Left ventricle myocardium inferior (tissue), 1 donor: ENCODE data around the gene ROR1. TPM values are rescaled to one million over a fixed set of nuclear protein-coding genes. Genes with fewer than 3 reads are reported as not detected.
A peak's percentile ranks its signal among the peaks of the same experiment; 100 is the strongest.

Experiments used
- DNase-seq: peaks from one replicate; pipeline ENCODE4 v3.0.0-alpha.2; 2020
- H3K27ac ChIP-seq: fragments of 200-600 bp; replicated peaks from 2 replicates; pipeline ENCODE4 v1.8.0; 2021
- H3K27me3 ChIP-seq: fragments of 200-600 bp; 2 replicates; pipeline ENCODE4 v1.8.0; 2021; ENCODE audit warnings: low read depth
- H3K36me3 ChIP-seq: fragments of 200-600 bp; 2 replicates; pipeline ENCODE4 v1.8.0; 2021
- H3K4me1 ChIP-seq: fragments of 200-600 bp; 2 replicates; pipeline ENCODE4 v1.8.0; 2021
- H3K4me3 ChIP-seq: fragments of 200-600 bp; 2 replicates; pipeline ENCODE4 v1.8.0; 2021; ENCODE audit warnings: mild to moderate bottlenecking, moderate library complexity
- H3K9me3 ChIP-seq: fragments of 200-600 bp; replicated peaks from 2 replicates; pipeline ENCODE4 v1.8.0; 2021
- intact Hi-C: fragments of 100-400 bp; cut with micrococcal nuclease; formaldehyde crosslinking; loops from one replicate; pipeline ENCODE4 v1.11.0; 2022
- total RNA-seq: library from RNA; stranded (reverse); fragmentation: NEBNext Ultra II Directional; extraction: Animal tissue kit (Norgen Biotek cat#: 25700); gene quantifications from one replicate; pipeline ENCODE4 v1.2.1, GENCODE V29; 2021
- TF ChIP-seq, protein P1 (sequence below): fragments of 200-600 bp; IDR thresholded peaks from 2 replicates; pipeline ENCODE4 v1.8.0; 2021; ENCODE audit warnings: antibody characterized with exemption, mild to moderate bottlenecking, borderline replicate concordance
- donor health status: DM: no; HTN: yes; CAD: no; lungs with severe emphysema.

ROR1 gene
- total RNA-seq, 1 donor from 2014 or later, result 14.0 TPM

DNA sequence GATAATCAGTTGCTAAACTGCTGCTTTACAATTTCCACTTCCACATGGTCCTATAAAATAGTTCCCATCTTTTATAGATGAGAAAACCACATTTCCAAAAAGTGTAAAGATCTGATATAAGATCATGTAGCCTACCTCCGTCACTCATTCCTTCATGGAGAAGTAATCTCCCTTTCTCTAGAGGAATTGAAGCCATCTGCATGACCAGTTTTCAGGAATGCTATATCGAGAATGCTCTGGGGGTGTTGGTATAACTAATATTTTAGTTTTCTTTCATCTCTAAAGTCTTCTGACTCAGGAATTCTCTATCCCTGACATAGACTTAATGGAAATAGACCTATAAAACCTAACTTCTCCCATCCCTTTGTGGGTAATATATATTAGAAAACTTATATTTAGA, 256.6 kb downstream of the ROR1 start:
- intact Hi-C loops, result no loop called here

DNA sequence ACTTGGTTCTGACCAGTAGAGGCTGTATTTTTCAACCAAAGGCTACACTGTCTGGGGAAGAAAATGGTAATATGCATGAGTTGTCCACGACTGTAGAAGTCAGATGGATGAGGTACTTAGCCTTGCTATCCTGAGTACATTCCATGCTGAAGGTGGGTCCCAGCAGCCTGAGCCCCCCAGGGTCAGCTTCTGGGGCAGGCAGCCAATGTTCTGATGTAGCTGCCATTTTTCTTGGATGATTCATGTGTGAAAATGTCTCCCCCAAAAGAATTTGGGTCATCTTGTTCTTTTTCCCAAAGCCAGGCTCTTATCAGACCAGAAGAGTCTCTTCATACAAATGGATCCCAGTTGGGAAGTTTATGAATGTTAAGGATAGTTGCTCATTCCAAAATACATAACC, 257.4 kb downstream of the ROR1 start:
- Histone ChIP-seq H3K27ac (no peak overlapping the region), H3K4me1 (peaks cover 12% of the 10 kb centered on the region), H3K9me3 (peaks cover 6% of the 10 kb centered on the region), H3K27me3 (no peaks in the 10 kb centered on the region), H3K4me3 (no peak overlapping the region), H3K36me3 (no peaks in the 10 kb centered on the region)
- TF ChIP-seq, protein P1, sequence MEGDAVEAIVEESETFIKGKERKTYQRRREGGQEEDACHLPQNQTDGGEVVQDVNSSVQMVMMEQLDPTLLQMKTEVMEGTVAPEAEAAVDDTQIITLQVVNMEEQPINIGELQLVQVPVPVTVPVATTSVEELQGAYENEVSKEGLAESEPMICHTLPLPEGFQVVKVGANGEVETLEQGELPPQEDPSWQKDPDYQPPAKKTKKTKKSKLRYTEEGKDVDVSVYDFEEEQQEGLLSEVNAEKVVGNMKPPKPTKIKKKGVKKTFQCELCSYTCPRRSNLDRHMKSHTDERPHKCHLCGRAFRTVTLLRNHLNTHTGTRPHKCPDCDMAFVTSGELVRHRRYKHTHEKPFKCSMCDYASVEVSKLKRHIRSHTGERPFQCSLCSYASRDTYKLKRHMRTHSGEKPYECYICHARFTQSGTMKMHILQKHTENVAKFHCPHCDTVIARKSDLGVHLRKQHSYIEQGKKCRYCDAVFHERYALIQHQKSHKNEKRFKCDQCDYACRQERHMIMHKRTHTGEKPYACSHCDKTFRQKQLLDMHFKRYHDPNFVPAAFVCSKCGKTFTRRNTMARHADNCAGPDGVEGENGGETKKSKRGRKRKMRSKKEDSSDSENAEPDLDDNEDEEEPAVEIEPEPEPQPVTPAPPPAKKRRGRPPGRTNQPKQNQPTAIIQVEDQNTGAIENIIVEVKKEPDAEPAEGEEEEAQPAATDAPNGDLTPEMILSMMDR, result no peak
- DNase-seq, result no peak
- intact Hi-C loops, result no loop called here

More for the DNA sequence above, 256.6 kb downstream of the ROR1 start:
- H3K4me1 ChIP-seq, result peaks cover 12% of the 10 kb centered on the region
- H3K27me3 ChIP-seq, result no peaks in the 10 kb centered on the region
- H3K27ac ChIP-seq, result no peak overlapping the region
- H3K4me3 ChIP-seq, result no peak overlapping the region
- no peaks in the 10 kb centered on the region for H3K36me3 ChIP-seq
- TF ChIP-seq, protein P1, result no peak
- DNase-seq, result no peak
- peaks cover 6% of the 10 kb centered on the region for H3K9me3 ChIP-seq

DNA sequence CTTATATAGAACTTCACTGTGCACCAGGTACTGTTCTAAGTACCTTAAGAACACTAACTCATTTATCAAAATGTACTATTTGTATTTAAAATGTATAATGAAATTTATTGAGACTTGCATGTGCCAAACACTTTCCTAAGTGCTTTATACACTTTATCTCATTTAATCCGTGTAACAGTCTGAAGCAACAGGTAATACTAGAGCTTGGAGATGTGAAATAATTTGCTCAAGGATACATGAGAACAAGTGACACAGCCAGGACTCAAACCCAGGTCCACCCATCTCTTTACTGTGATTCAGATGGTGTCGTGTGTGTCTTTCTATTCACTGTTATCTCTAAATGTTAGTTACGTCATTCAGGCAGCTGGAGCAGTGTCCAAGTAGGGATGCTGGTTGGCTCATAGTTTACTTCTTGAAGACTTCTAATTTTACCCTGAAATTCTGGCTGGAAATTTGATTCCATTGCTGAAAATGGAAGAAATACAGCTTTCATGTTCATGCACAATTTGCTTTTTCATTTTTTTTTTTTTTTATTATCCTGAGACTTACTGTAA, 259.9 kb downstream of the ROR1 start:
- TF ChIP-seq, protein P1, result no peak
- H3K27me3 ChIP-seq, result no peaks in the 10 kb centered on the region
- no peak overlapping the region for H3K27ac ChIP-seq
- no peaks in the 10 kb centered on the region for H3K9me3 ChIP-seq
- no peak overlapping the region for H3K4me3 ChIP-seq
- intact Hi-C loops, result no loop called here
- H3K36me3 ChIP-seq, result no peaks in the 10 kb centered on the region
- peaks cover 31% of the 10 kb centered on the region for H3K4me1 ChIP-seq
- DNase-seq, result peak; percentile 20

DNA sequence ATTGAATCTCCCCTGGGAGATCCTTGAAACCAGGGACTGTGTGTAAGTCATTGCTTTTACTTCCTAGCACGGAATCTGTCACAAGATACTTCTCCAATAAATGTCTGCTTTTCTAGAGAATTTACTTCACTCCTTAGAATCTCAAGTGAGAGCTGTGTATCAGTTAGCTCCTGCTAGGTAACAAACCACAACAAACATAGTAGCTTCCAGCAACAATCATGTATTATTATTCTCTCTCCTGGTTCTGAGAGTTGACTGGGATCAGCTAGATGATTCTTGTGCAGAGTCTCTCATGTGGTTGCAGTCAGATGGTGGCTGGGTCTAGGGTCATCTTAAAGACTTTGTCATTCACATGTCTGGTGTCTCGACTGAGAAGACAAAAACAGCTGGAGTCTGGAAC, 262.7 kb downstream of the ROR1 start:
- DNase-seq, result no peak
- intact Hi-C loops, result no loop called here
- peaks cover 43% of the 10 kb centered on the region for H3K4me1 ChIP-seq

DNA sequence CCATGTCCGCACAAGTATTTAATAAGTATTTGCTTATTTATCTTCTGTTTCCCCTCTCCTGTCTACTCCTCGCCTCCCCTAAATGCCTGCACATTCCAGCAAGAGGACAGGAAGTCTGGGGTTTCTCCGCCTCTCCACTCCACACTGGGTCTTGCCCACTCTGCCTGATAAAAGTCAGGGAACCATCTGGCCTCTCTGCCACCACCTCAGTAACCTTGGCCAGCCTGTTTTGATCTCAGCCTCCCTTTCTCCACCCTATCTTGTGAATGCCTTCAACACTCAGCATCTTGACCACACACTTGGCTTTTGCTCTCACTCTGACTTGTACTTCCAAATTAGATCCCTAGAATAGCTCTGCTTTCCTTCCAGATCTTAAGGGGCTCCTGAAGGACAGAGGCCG, 264.3 kb downstream of the ROR1 start:
- intact Hi-C loops, result no loop called here
- Histone ChIP-seq H3K27ac (peak overlapping the region; percentile 86), H3K4me3 (no peak overlapping the region), H3K27me3 (no peaks in the 10 kb centered on the region), H3K36me3 (no peaks in the 10 kb centered on the region), H3K9me3 (no peaks in the 10 kb centered on the region), H3K4me1 (peaks cover 57% of the 10 kb centered on the region)
- DNase-seq, result no peak
- TF ChIP-seq, protein P1, result no peak

More for the DNA sequence above, 262.7 kb downstream of the ROR1 start:
- H3K27me3 ChIP-seq, result no peaks in the 10 kb centered on the region
- no peak overlapping the region for H3K27ac ChIP-seq
- no peaks in the 10 kb centered on the region for H3K9me3 ChIP-seq
- no peaks in the 10 kb centered on the region for H3K36me3 ChIP-seq
- H3K4me3 ChIP-seq, result no peak overlapping the region
- TF ChIP-seq, protein P1, result no peak
